ENCODE results near the gene PTPRS.
"Not testable (repeated sequence)": the region's sequence is repeated elsewhere in the genome, so short reads cannot be mapped to it uniquely, and the experiment has no call there.

The PTPRS gene

DNA sequence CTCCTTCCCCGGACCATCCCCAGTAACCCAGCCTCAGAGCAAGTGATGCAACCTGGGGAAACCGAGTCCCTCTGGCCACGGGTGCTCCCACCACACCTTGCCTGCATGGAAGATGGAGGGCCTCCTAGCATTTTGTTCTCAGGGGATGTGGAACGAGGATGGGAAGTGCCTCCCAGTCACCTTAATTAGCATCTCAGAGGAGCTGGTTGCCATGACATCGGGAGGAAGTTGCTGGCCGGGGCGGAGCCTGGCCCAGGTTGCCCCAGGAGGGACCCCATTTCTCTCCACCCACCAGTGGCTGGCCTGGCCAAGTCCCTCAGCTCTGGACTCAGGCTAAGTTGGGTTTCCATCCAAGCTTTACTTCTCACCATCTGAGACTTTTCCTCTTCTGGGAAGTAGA lies 24.1 kb upstream of the PTPRS start:
- DNase-seq (ENCODE audit: low read depth, low spot score), result no peak
- CTCF ChIA-PET, result interaction anchor here (1.7 kb wide), 1 partner anchor 316 kb away, joined by 5 read pairs; no protein-coding TSS in a partner anchor
- POLR2A ChIA-PET, result no interaction called here
- no peak overlapping the region for H3K4me3 ChIP-seq (ENCODE audit: low read depth, low read length)
- TF ChIP-seq, protein P1, sequence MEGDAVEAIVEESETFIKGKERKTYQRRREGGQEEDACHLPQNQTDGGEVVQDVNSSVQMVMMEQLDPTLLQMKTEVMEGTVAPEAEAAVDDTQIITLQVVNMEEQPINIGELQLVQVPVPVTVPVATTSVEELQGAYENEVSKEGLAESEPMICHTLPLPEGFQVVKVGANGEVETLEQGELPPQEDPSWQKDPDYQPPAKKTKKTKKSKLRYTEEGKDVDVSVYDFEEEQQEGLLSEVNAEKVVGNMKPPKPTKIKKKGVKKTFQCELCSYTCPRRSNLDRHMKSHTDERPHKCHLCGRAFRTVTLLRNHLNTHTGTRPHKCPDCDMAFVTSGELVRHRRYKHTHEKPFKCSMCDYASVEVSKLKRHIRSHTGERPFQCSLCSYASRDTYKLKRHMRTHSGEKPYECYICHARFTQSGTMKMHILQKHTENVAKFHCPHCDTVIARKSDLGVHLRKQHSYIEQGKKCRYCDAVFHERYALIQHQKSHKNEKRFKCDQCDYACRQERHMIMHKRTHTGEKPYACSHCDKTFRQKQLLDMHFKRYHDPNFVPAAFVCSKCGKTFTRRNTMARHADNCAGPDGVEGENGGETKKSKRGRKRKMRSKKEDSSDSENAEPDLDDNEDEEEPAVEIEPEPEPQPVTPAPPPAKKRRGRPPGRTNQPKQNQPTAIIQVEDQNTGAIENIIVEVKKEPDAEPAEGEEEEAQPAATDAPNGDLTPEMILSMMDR (IDR thresholded peaks at IDR 0.05; ENCODE audit: insufficient read depth, low read length, missing control alignments), result no peak

DNA sequence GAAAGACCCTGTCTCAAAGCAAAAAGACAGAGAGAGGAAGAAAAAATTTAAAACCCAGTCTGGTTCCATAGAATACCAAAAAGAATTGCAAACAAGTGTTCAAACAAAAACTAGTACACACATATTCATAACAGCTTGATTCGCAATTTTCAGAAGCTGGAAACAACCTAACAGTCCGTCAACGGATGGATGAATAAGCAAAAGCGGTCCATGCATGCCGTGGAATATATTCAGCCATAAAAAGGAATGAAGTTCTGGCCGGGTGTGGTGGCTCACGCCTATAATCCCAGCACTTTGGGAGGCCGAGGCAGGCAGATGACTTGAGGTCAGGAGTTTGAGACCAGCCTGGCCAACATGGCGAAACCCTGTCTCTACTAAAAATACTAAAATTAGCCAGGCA lies 21.2 kb upstream of the PTPRS start:
- CTCF ChIA-PET, result interaction anchor here (1.4 kb wide), 1 partner anchor 8 kb away, joined by 3 read pairs; no protein-coding TSS in a partner anchor
- DNase-seq (ENCODE audit: low read depth, low spot score); H3K4me3 ChIP-seq (ENCODE audit: low read depth, low read length); POLR2A ChIA-PET: not testable (repeated sequence)

DNA sequence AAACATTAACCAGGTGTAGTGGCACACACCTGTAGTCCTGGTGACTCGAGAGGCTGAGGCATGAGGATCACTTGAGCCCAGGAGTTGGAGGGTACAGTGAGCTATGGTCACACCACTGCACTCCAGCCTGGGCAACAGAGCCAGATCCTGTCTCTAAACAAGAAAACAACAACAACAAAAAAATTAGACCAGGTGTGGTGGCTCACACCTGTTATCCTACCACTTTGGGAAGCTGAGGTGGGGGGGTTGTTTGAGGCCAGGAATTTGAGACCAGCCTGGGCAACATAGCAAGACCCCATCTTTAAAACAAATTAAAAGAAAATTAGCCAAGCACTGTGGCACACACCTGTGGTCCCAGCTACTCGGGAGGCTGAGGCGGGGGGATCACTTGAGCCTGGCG lies 20.8 kb upstream of the PTPRS start:
- ChIA-PET CTCF (interaction anchor here (1.4 kb wide), 1 partner anchor 9 kb away, joined by 3 read pairs; no protein-coding TSS in a partner anchor), POLR2A (no interaction called here)
- H3K4me3 ChIP-seq (ENCODE audit: low read depth, low read length), result no peak overlapping the region
- no peak for DNase-seq (ENCODE audit: low read depth, low spot score)
- TF ChIP-seq, protein P1 (IDR thresholded peaks at IDR 0.05; ENCODE audit: insufficient read depth, low read length, missing control alignments), result no peak

DNA sequence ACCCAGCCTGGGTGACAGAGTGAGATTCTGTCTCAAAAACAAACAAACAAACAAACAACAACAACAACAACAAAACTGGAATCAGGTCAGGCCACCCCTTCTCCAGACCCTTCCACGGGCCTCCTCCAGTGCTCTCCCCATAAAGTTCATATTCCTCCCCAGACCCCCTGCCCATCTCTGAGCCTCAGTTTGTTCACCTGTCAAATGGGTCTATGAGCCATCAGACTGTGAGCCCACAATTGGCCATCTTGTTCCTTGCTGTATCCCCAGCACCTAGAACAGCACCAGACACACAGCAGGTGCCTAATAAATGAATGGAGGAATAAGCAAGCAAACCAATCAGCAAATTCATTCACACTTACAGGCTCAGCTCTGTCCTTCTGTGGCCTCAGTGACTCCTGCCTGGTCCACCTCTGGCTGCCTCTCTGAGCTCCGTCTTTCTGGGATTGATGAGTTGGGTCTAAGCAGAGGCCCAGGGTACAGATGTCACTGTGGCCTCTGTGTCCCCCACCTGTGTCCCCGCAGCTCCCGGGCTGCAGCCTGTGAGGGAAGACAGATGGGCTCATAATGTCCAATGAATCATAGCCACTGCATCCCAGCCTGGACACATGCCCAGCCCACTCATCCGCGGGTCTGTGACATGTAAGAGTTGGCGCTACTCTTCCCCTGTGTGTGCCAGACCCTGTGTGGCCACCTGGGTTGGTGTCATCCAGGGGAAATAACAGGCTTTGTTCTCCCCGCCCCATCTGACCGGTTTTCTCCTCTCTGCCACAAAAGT lies 19.6 kb upstream of the PTPRS start:
- H3K4me3 ChIP-seq (ENCODE audit: low read depth, low read length), result no peak overlapping the region
- ChIA-PET POLR2A (no interaction called here), CTCF (interaction anchor here (0.6 kb wide), 1 partner anchor 14 kb away, joined by 4 read pairs; no protein-coding TSS in a partner anchor)
- TF ChIP-seq, protein P1 (IDR thresholded peaks at IDR 0.05; ENCODE audit: insufficient read depth, low read length, missing control alignments), result no peak
- no peak for DNase-seq (ENCODE audit: low read depth, low spot score)

DNA sequence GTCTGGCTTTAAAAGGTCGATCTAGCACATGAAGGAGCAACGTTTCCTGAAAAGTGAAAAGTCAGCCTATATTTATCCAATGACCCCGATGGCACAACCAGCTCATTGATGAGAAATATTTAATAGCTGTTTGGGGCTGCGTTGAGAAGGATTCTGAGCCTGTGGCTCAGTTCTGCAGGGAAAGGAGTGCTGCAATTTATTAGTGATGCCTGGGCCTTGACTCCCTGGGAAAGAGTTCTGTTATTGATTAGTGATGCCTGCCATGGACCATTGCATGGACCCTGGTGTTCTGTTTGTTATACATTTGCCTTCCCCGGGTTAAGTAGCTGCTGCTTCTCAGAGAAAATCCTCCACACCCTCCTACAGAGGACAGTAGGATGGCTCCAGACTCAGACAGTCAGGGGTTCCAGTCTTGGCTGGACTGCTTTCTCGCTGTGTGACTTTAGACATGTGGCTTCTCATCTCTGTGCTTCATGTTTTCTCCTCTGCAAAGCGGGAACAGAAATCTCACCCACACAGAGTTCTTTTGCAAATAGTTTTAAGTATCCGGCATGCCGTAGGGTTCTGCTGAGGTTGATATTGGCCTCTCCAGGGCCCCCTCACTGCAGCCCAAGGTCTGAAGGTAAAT lies 17.7 kb upstream of the PTPRS start:
- ChIA-PET POLR2A (no interaction called here), CTCF (no interaction called here)
- no peak for DNase-seq (ENCODE audit: low read depth, low spot score)
- TF ChIP-seq, protein P1 (IDR thresholded peaks at IDR 0.05; ENCODE audit: insufficient read depth, low read length, missing control alignments), result no peak
- H3K4me3 ChIP-seq (ENCODE audit: low read depth, low read length), result no peak overlapping the region

DNA sequence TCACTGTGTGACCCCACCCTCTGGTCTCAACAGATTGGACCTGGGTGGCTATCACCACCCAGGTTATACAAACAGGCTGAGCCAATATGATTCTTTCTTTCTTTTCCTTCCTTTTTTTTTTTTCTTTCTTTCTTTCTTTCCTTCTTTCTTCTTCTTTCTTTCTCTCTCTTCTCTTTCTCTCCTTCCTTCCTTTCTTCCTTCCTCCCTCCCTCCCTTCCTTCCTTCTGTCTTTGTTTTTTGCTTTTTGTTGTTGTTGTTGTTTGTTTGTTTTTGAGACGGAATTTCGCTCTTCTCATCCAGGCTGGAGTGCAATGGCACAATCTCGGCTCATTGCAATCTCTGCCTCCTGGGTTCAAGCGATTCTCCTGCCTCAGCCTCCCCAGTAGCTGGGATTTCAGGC lies 17.0 kb upstream of the PTPRS start:
- TF ChIP-seq, protein P1 (IDR thresholded peaks at IDR 0.05; ENCODE audit: insufficient read depth, low read length, missing control alignments), result no peak
- no peak overlapping the region for H3K4me3 ChIP-seq (ENCODE audit: low read depth, low read length)
- no peak for DNase-seq (ENCODE audit: low read depth, low spot score)
- ChIA-PET POLR2A (interaction anchor here (0.6 kb wide), 1 partner anchor 90 kb away, joined by 3 read pairs; no protein-coding TSS in a partner anchor), CTCF (no interaction called here)
